ENCODE measurements around the gene IDUA.
A peak's percentile ranks its signal among the peaks of the same experiment; 100 is the strongest.

IDUA gene

DNA sequence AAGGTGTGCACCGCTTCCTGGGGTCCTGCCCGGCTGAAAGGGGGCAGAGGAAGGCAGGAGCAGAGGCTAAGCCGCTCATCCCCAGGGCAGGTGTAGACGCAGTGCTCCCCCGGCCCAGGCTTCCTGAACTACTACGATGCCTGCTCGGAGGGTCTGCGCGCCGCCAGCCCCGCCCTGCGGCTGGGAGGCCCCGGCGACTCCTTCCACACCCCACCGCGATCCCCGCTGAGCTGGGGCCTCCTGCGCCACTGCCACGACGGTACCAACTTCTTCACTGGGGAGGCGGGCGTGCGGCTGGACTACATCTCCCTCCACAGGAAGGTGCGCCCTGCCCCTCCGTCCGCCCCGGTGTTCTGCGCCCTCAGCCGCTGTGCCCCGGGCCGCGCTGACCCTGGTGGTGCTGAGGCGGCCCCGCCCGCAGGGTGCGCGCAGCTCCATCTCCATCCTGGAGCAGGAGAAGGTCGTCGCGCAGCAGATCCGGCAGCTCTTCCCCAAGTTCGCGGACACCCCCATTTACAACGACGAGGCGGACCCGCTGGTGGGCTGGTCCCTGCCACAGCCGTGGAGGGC is 14.8 kb downstream of the IDUA start:
- DNase-seq (ENCODE audit: low spot score): no peak

DNA sequence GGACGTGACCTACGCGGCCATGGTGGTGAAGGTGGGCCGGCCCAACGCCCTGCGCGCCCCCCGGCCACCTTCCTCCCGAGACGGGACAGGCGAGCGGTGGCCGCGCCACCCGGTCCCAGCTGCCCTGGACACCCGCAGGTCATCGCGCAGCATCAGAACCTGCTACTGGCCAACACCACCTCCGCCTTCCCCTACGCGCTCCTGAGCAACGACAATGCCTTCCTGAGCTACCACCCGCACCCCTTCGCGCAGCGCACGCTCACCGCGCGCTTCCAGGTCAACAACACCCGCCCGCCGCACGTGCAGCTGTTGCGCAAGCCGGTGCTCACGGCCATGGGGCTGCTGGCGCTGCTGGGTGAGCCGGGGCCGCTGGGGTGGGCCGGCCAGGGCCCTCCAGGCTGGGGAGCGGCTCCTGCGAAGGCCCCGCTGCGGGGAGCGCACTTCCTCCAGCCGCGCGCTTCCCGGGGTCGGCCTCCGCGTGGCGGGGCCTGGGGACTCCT is 15.3 kb downstream of the IDUA start:
- no peak for DNase-seq (ENCODE audit: low spot score)

GRCh38 chr4:1002631-1003251 is 15.9 kb downstream of the IDUA start:
- no peak for DNase-seq (ENCODE audit: low spot score)

DNA sequence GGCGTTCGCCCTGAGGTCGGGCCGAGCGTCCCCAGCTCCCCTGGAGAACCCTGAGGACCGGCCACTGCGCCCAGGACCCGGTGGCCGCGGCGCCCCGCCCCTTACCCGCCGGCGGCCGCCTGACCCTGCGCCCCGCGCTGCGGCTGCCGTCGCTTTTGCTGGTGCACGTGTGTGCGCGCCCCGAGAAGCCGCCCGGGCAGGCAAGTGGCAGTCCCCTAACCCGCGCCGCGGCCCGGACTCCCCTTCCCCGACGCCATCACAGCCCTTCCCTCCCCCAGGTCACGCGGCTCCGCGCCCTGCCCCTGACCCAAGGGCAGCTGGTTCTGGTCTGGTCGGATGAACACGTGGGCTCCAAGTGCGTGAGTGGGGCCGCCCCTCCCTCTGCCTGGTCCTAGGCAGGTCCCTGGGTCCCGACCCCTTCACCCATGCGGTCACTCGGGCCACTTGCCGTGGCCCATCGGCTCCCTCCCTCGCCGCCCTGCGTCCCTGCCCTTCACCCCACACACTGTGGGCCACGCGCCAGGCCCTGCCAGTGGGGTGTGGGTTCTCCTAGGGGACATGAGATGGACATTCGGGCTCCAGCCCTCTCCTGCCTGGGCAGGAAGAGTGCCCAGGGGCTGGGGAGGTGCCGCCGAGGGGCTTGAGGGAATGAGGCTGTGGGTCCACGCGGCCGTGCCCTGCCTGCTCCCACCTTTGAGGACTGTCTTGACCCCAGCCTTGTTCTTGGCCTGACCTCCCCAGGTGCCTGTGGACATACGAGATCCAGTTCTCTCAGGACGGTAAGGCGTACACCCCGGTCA is 16.6 kb downstream of the IDUA start:
- DNase-seq (ENCODE audit: low spot score): no peak

GRCh38 chr4:1004071-1004418 is 17.2 kb downstream of the IDUA start:
- DNase-seq (ENCODE audit: low spot score): no peak

GRCh38 chr4:1004557-1005485 is 18.0 kb downstream of the IDUA start:
- DNase-seq (ENCODE audit: low spot score): no peak

DNA sequence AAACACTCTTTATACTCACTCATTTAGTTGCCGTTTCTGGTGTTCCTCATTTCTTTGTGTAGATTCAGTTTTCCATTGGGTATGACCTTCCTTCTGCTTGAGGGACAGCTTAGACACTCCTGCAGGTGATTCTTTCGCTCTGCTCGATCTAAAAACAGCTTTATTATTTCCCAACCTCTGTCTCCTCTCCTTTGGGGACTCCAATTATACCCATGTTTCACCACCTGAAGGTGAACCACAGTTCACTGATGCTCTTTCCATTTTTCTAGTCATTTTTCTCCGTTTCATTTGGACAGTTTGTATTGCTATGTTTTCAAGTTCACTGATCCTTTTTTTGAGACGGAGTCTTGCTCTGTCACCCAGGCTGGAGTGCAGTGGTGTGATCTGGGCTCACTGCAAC is 20.0 kb downstream of the IDUA start:
- DNase-seq (ENCODE audit: low spot score): no peak

DNA sequence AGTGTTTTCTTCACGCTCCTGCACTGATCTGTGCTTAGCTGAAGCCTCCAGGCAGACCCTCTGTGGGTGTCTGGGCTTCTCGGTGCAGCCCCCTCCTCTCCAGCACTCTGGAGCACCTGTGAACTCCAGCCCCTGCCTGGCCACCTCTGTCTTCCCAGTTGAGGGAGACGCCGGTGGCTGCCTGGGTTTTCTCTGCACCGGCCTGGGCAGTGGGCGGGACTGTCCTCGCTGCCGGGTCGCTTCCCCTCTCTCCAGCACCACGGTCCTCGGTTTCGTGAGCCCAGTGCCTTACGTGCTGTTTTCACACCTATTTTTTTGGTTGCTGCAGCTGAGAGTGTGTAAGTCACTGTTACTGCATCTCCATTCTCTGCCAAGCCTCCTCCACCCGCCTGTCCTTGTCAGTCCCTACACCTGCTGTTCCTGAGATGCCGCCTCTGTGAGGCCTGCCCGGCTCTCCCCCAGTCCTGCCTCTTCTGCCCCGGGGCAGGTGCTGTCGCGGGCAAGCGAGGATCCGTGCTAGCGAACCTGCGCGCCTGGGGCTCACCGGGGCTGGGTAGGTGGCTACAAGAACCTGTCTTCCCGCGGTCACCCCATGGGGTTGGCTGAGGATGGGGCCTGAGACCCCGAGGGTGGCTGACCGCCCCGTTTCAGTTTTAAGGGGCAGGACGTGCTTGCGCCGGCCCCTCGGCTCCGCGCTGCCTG is 22.1 kb downstream of the IDUA start:
- DNase-seq (ENCODE audit: low spot score): peak; percentile 25

- DNase-seq (ENCODE audit: low spot score): peak; percentile 66
Observed at GRCh38 chr4:1009542-1010394, 22.9 kb downstream of the IDUA start.

GRCh38 chr4:1010395-1011021 is 23.7 kb downstream of the IDUA start:
- peak; percentile 56 for DNase-seq (ENCODE audit: low spot score)

DNA sequence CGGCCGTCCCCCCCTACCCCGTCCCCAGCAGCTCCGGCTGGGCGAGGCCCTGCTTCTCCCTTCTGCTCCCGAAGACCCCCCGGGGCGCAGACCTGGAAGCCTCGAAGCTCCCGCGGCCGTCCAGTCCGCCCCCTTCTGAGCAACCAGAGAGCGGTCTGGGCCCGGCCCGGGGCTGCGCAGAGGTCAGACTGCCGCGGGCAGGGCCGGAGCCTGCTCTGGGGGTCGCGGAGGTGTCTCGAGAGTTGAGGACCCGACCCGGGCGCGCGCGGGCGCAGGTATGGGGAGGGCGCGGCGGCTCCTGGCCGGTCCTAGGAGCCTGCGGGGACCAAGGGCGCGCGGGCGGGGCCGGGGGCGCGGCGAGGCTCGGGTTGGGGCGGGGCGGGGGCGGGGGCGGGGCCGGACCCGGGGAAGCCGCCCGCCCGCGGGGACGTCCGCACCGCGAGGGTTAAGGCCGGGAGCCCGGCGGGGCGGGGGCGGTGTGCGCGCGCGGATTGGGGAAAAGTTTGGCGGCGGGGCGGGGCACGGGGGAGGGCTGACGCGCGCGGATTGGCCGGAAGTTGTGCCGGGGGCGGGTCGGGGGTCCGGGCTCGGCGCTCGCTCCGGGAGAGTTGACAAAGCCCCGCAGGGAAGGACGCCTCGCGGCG is 24.3 kb downstream of the IDUA start, which contains the start of gene FGFRL1:
TSS of gene FGFRL1 (plus strand) at position 605 of the 644 bp plus-strand sequence. CDS start 860 bp downstream, outside the sequence.
- peak; percentile 93 for DNase-seq (ENCODE audit: low spot score)

GRCh38 chr4:1011666-1012033 is 24.8 kb downstream of the IDUA start:
- DNase-seq (ENCODE audit: low spot score): no peak

- peak; percentile 23 for DNase-seq (ENCODE audit: low spot score)
Observed at GRCh38 chr4:1012034-1012739, 25.3 kb downstream of the IDUA start.

GRCh38 chr4:1013225-1014073 is 26.6 kb downstream of the IDUA start:
- no peak for DNase-seq (ENCODE audit: low spot score)

DNA sequence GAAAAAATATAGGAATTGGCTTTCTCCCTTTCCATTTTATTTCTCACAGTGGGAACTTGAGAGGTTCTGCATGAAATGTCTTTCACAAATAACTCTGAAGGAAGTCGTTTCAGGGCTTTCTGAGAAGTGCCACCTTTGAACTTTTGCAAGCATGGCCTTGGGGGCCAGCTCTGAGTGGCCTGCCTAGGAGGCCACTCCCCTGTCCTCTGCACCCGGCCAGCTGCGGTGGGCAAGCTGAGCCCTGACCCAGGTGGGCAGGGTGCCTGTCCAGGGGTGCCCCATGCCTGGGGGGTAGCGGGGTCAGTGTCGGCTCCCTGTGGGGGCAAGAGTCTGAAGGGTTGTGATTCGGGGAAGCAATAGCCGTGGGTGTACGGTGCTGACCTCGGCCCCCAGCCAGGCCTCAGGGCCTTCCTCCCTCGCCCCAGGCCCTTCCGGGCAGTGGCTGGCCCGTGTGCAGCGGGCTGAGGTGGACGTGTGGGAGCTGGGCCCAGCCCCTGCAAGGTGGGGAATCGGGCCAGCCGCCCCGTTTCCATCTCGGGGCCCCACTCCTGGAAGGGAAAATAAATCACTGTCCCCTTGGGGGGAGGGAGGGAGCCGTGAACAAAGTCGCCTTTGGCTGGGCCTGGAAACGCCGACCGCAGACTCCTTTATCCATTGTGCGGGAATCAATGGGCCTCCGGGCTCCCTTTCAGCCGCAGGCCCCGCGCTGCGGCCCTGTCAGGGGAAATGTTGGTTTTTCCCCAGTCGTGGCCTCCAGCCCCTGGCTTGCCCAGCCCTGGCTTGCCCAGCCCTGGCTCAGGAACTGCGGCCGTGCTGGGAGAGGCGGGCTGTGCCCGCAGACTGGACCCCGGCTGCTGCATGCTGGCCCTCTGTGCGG is 27.7 kb downstream of the IDUA start:
- no peak for DNase-seq (ENCODE audit: low spot score)

DNA sequence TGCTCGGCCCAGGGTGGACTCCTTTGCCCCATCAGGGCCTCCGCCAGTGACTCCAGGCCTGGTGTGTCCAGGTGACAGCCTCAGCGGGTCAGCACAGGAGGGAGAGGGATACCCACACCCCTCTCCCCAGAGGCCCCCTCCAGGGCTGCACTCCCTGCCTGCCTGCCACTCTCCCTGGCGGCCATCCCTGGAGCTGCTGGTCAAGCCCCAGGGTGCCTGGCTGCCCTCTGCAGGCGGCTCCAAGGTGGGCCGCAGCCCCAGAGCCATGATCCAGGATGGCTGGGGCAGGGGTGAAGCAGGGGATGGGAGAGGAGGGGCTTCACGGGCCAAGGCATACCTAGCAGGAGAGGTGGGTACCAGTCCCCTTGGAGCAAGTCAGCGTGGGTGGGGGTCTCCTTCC is 28.3 kb downstream of the IDUA start:
- DNase-seq (ENCODE audit: low spot score): no peak

- DNase-seq (ENCODE audit: low spot score): no peak
Observed at GRCh38 chr4:1015746-1016145, 28.9 kb downstream of the IDUA start.
